Natural killer cell treated with Interleukin-12 subunit alpha and Interleukin-12 subunit beta and Interleukin-15 and Interleukin-18, amount 100 ng/mL, for 72 hours (primary cell): ENCODE measurements around the gene TMEM184C. TPM values are rescaled to one million over a fixed set of nuclear protein-coding genes. Genes with fewer than 3 reads are reported as not detected.

Source experiments
- ATAC-seq, 2 donors: fragments of 150-1000 bp; cut with Tn5 transposase in 1 of 2; sonication (Bioruptor Pico), chemical (Tn5 transposase) in 1 of 2; 2 replicates each; pipeline ENCODE4 v1.10.0; 2021
- DNase-seq: peaks from one replicate; pipeline ENCODE4 v3.0.0; 2022; ENCODE audit warnings: low spot score
- H3K27ac Mint-ChIP-seq, 2 donors: 1 replicate in 1 of 2; 2 replicates in 1 of 2; pipeline ENCODE4 v1.8.0; 2022; ENCODE audit warnings: mixed read lengths in 2 of 2, mild to moderate bottlenecking in 1 of 2, moderate library complexity in 1 of 2
- H3K27me3 Mint-ChIP-seq, 2 donors: 1 replicate in 1 of 2; 2 replicates in 1 of 2; pipeline ENCODE4 v1.8.0; 2022; ENCODE audit warnings: mixed read lengths in 2 of 2
- H3K36me3 Mint-ChIP-seq: one replicate; pipeline ENCODE4 v1.8.0; 2022; ENCODE audit warnings: mixed read lengths
- H3K4me1 Mint-ChIP-seq, 2 donors: 1 replicate in 1 of 2; 2 replicates in 1 of 2; pipeline ENCODE4 v1.8.0; 2022; ENCODE audit warnings: low read depth in 2 of 2, mixed read lengths in 2 of 2, mild to moderate bottlenecking in 1 of 2
- H3K4me3 Mint-ChIP-seq: one replicate; pipeline ENCODE4 v1.8.0; 2022; ENCODE audit warnings: mixed read lengths
- H3K9me3 Mint-ChIP-seq: 2 replicates; pipeline ENCODE4 v1.8.0; 2022; ENCODE audit warnings: mixed read lengths
- total RNA-seq, 2 donors: library from RNA; stranded (reverse); gene quantifications; one replicate each; pipeline ENCODE4 v1.2.3, GENCODE V29; 2022

TMEM184C gene
- total RNA-seq, 2 donors from 2014 or later: 17.6 to 27.2 TPM

DNA sequence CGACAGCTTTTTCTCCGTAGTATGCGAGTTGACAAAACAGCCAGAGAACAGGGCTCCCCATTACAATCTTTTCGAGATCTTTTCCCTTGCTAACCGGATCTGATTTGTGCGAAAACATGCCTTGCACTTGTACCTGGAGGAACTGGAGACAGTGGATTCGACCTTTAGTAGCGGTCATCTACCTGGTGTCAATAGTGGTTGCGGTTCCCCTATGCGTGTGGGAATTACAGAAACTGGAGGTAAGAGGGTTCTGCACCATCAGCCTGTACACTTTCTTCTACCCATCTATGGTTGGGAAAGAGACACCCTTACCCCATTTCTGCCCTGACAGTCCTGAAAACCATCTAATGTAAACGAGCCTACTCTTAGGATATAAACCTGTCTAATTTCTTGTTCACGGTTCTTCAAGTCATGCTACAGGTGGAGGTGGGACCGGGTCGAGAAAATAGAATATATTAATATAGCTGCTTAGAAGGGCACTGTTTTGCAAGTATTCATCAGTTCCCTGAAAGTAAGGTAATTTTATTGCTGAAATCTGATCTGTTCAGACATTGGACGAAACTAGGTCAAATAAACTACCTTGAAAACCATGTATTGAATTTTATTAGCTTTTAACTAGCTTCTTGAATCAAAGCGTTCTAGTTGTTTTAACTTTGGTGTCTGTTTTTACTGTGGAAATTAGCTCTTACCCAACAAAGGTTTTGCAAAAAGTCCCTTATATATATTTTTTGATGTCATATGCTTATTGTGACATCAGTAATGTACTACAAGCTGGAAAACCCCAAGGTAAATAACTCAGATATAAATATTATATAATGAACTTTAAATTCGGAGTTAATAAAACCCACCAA lies 869 bp downstream of the TMEM184C start:
- H3K4me1 Mint-ChIP-seq: peaks cover 23 to 25% of the 10 kb centered on the region in 2 donors

GRCh38 chr4:147620315-147620714 lies 3.1 kb downstream of the TMEM184C start:
- H3K4me1 Mint-ChIP-seq: peaks cover 23 to 25% of the 10 kb centered on the region in 2 donors
- H3K27ac Mint-ChIP-seq: peak overlapping the region in 1 of 2 donors; percentile 2
- H3K9me3 Mint-ChIP-seq: no peaks in the 10 kb centered on the region
- H3K36me3 Mint-ChIP-seq: peaks cover 14% of the 10 kb centered on the region
- ATAC-seq: no peak
- no peak for DNase-seq
- no peaks in the 10 kb centered on the region for H3K27me3 Mint-ChIP-seq
- H3K4me3 Mint-ChIP-seq: peak overlapping the region; percentile 58

More for the DNA sequence above, 869 bp downstream of the TMEM184C start:
- Mint-ChIP-seq H3K27ac (peak overlapping the region; percentile 80 to 99), H3K36me3 (peaks cover 11% of the 10 kb centered on the region), H3K9me3 (no peaks in the 10 kb centered on the region), H3K4me3 (peak overlapping the region; percentile 95), H3K27me3 (peaks cover 2 to 13% of the 10 kb centered on the region in 2 donors)
- DNase-seq: no peak
- peak in 1 of 2 donors; percentile 14 for ATAC-seq

- Mint-ChIP-seq H3K27ac (no peak overlapping the region), H3K4me1 (peaks cover 5 to 6% of the 10 kb centered on the region in 2 donors), H3K36me3 (peaks cover 14% of the 10 kb centered on the region), H3K9me3 (no peaks in the 10 kb centered on the region), H3K27me3 (no peaks in the 10 kb centered on the region), H3K4me3 (no peak overlapping the region)
- ATAC-seq: no peak
- DNase-seq: no peak
Observed at GRCh38 chr4:147625733-147626132, 8.5 kb downstream of the TMEM184C start.

DNA sequence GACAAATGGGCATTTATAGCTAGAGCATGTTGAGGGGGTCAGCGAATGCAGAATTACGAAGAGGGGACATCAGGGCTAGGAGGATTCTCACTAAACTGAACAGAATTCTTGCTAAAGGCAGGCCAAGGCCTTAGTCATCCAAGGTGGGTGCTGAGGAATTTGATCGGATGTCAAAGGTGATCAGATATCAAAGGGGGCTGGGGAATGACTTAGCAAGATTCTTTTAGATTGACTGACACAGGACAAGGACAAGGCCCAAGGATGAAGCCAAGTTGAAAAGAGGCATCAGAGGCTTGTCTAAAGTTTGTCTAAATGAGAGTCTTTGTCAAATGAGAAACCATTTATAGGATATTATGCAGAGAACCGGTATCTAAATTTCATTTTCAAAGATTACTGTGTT lies 9.7 kb downstream of the TMEM184C start:
- Mint-ChIP-seq H3K27ac (no peak overlapping the region), H3K4me1 (peaks cover 0 to 2% of the 10 kb centered on the region in 2 donors), H3K36me3 (peaks cover 14% of the 10 kb centered on the region), H3K4me3 (no peak overlapping the region), H3K27me3 (no peaks in the 10 kb centered on the region), H3K9me3 (no peaks in the 10 kb centered on the region)
- ATAC-seq (no peak), DNase-seq (no peak)

- no peak for ATAC-seq
- no peak for DNase-seq
- Mint-ChIP-seq H3K27ac (no peak overlapping the region), H3K4me3 (no peak overlapping the region), H3K9me3 (no peaks in the 10 kb centered on the region), H3K27me3 (no peaks in the 10 kb centered on the region), H3K4me1 (no peaks in the 10 kb centered on the region), H3K36me3 (peaks cover 14% of the 10 kb centered on the region)
Observed at GRCh38 chr4:147628415-147628814, 11.2 kb downstream of the TMEM184C start.

- DNase-seq: no peak
- Mint-ChIP-seq H3K4me1 (no peaks in the 10 kb centered on the region), H3K27ac (no peak overlapping the region), H3K9me3 (no peaks in the 10 kb centered on the region), H3K4me3 (no peak overlapping the region), H3K27me3 (no peaks in the 10 kb centered on the region), H3K36me3 (peaks cover 14% of the 10 kb centered on the region)
- no peak for ATAC-seq
Observed at GRCh38 chr4:147629783-147630730, 12.9 kb downstream of the TMEM184C start.

DNA sequence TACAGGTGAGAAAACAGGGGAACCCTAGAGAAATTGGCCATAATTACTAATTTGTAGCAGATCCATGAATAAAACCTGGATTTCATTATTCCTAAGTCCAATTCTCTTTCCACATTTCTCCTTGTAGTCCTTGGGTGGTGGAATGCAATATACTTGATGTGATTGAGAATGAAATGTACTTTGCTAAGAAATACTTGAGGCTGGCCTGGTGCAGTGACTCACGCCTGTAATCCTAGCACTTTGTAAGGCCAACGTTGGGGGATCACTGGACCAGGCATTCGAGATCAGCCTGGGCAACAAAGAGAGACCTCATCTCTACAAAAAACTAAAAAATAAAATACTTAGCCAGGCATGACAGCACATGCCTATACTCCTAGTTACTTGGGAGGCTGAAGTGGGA lies 15.9 kb downstream of the TMEM184C start:
- ATAC-seq (no peak), DNase-seq (no peak)
- H3K4me3 Mint-ChIP-seq: no peak overlapping the region
- no peaks in the 10 kb centered on the region for H3K27me3 Mint-ChIP-seq
- no peak overlapping the region for H3K27ac Mint-ChIP-seq
- no peaks in the 10 kb centered on the region for H3K9me3 Mint-ChIP-seq
- no peaks in the 10 kb centered on the region for H3K4me1 Mint-ChIP-seq
- peaks cover 15% of the 10 kb centered on the region for H3K36me3 Mint-ChIP-seq

DNA sequence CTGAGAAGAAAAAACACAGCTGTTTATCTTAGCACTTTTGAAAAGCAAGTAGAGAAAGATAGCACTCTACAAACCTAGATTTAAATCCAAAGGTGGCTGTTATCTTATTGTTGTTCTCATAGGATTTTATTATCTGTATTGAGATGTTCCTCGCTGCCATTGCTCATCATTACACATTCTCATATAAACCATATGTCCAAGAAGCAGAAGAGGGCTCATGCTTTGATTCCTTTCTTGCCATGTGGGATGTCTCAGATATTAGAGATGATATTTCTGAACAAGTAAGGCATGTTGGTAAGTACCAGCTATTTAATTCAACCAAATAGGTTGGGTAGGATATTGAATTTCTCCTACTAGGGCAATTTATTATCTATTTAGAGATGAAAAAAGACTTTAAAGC lies 16.4 kb downstream of the TMEM184C start:
- peaks cover 15% of the 10 kb centered on the region for H3K36me3 Mint-ChIP-seq
- no peak for ATAC-seq
- H3K4me3 Mint-ChIP-seq: no peak overlapping the region
- no peak overlapping the region for H3K27ac Mint-ChIP-seq
- no peaks in the 10 kb centered on the region for H3K9me3 Mint-ChIP-seq
- H3K4me1 Mint-ChIP-seq: no peaks in the 10 kb centered on the region
- no peaks in the 10 kb centered on the region for H3K27me3 Mint-ChIP-seq
- no peak for DNase-seq

GRCh38 chr4:147635348-147635747 lies 18.2 kb downstream of the TMEM184C start:
- no peak for ATAC-seq
- Mint-ChIP-seq H3K36me3 (peaks cover 25% of the 10 kb centered on the region), H3K9me3 (no peaks in the 10 kb centered on the region), H3K27me3 (no peaks in the 10 kb centered on the region), H3K27ac (no peak overlapping the region), H3K4me3 (no peak overlapping the region), H3K4me1 (peaks cover 11 to 16% of the 10 kb centered on the region in 2 donors)
- DNase-seq: no peak

DNA sequence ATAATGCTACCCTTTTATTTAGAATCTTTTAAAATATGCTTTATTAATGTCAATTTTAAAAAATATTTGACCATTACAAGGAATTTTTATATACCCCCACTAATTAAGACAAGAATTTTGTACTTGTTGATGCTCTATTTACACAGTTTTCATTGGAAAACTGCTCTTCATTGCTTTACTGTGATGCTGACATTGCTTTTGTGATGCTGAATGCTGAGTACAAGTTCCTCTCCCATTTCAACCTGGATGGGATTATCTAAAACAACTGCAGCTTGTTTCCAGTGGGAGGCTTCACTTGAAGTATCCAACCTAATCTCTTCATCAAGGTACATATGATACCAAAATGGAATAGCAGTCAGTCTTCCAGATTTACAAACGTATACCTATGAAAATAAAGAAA lies 21.2 kb downstream of the TMEM184C start:
- ATAC-seq: no peak
- no peak overlapping the region for H3K4me3 Mint-ChIP-seq

GRCh38 chr4:147638942-147639341 lies 21.7 kb downstream of the TMEM184C start:
- H3K4me3 Mint-ChIP-seq: no peak overlapping the region
- H3K9me3 Mint-ChIP-seq: no peaks in the 10 kb centered on the region
- peaks cover 25% of the 10 kb centered on the region for H3K36me3 Mint-ChIP-seq

More for the DNA sequence above, 21.2 kb downstream of the TMEM184C start:
- Mint-ChIP-seq H3K9me3 (no peaks in the 10 kb centered on the region), H3K27ac (no peak overlapping the region), H3K4me1 (peaks cover 11 to 18% of the 10 kb centered on the region in 2 donors), H3K27me3 (no peaks in the 10 kb centered on the region), H3K36me3 (peaks cover 25% of the 10 kb centered on the region)
- DNase-seq: no peak

DNA sequence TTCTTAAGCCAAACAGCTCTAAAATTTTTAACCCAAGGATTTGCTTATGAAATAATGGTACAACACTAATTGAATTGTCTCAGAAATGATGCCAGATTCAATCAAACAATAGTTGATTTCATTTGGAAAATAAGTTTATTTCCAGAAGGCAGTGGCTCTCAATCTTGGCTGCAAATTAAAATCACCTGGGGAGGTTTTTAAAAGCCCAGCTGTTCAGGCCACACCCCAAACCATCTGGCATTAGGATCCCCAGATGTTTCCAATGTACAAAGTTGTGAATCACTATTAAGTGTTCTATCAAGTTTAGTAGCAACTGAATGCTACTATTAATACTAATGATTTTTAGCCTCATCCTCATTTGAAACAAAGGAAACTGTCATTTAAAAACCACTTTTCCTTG lies 22.2 kb downstream of the TMEM184C start:
- no peak overlapping the region for H3K4me3 Mint-ChIP-seq
- no peak for DNase-seq
- H3K9me3 Mint-ChIP-seq: no peaks in the 10 kb centered on the region
- H3K4me1 Mint-ChIP-seq: peaks cover 11 to 18% of the 10 kb centered on the region in 2 donors
- no peaks in the 10 kb centered on the region for H3K27me3 Mint-ChIP-seq
- ATAC-seq: no peak
- H3K36me3 Mint-ChIP-seq: peaks cover 25% of the 10 kb centered on the region
- H3K27ac Mint-ChIP-seq: no peak overlapping the region

More at GRCh38 chr4:147638942-147639341, 21.7 kb downstream of the TMEM184C start:
- no peak overlapping the region for H3K27ac Mint-ChIP-seq
- H3K4me1 Mint-ChIP-seq: peaks cover 11 to 18% of the 10 kb centered on the region in 2 donors
- ATAC-seq (no peak), DNase-seq (no peak)
- no peaks in the 10 kb centered on the region for H3K27me3 Mint-ChIP-seq

DNA sequence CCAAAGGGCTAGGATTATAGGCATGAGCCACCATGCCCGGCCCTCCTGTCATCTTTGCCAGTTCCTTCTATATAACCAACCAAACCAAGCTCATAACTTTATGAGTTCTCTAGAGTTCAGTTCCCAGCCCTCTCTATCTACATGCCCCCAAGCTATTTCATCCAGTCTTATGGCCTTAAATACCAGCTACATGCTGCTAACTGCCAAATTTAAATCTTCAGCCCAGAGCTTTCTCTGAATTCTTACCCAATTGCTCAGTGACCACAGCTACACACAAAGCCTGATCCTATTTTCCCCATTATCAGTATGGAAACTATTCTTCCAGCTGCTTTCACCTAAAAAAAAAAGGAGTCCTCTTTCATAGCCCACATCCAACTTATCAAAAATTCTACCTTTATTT lies 23.1 kb downstream of the TMEM184C start:
- Mint-ChIP-seq H3K36me3 (peaks cover 25% of the 10 kb centered on the region), H3K9me3 (no peaks in the 10 kb centered on the region), H3K27ac (no peak overlapping the region), H3K4me3 (no peak overlapping the region), H3K27me3 (no peaks in the 10 kb centered on the region), H3K4me1 (peaks cover 11 to 18% of the 10 kb centered on the region in 2 donors)
- ATAC-seq: no peak
- DNase-seq: no peak

GRCh38 chr4:147643616-147644015 lies 26.4 kb downstream of the TMEM184C start:
- H3K4me3 Mint-ChIP-seq: no peak overlapping the region
- ATAC-seq (no peak), DNase-seq (no peak)
- no peaks in the 10 kb centered on the region for H3K9me3 Mint-ChIP-seq
- H3K36me3 Mint-ChIP-seq: peaks cover 10% of the 10 kb centered on the region
- no peaks in the 10 kb centered on the region for H3K27me3 Mint-ChIP-seq
- H3K27ac Mint-ChIP-seq: no peak overlapping the region
- H3K4me1 Mint-ChIP-seq: peaks cover 21 to 27% of the 10 kb centered on the region in 2 donors
